ENCODE results near the gene FOXN4.

DNA sequence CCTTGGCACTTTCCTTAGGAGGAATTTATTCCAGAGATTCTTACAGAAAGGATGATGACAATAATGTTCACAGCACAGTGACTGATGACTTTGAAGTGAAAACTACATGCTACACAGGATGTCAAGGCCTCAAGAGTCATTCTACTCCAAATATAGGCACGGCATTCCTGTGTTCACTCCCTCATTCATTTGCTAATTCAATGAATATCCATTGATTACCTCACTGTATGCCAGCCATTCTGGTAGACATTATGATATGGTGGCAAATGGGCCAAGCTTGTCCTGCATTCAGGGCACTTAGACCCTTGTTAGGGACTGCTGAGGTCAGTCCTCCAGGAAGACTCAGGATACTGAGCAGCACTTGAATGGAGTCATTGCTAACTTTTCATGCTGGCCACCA lies 48.0 kb downstream of the FOXN4 start:
- TF ChIP-seq, protein P1, sequence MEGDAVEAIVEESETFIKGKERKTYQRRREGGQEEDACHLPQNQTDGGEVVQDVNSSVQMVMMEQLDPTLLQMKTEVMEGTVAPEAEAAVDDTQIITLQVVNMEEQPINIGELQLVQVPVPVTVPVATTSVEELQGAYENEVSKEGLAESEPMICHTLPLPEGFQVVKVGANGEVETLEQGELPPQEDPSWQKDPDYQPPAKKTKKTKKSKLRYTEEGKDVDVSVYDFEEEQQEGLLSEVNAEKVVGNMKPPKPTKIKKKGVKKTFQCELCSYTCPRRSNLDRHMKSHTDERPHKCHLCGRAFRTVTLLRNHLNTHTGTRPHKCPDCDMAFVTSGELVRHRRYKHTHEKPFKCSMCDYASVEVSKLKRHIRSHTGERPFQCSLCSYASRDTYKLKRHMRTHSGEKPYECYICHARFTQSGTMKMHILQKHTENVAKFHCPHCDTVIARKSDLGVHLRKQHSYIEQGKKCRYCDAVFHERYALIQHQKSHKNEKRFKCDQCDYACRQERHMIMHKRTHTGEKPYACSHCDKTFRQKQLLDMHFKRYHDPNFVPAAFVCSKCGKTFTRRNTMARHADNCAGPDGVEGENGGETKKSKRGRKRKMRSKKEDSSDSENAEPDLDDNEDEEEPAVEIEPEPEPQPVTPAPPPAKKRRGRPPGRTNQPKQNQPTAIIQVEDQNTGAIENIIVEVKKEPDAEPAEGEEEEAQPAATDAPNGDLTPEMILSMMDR (IDR thresholded peaks at IDR 0.05) = no peak
- TF ChIP-seq POLR2A (IDR thresholded peaks at IDR 0.05; ENCODE audit: low read depth) (no peak), POLR2AphosphoS5 (IDR thresholded peaks at IDR 0.05) (no peak)

All from esophagus muscularis mucosa (tissue), 3 donors.